HG02588 (cell line): ENCODE results near the gene PRUNE1.

Experiments used
- ATAC-seq: cut with Tn5 transposase; IDR thresholded peaks from one replicate; pipeline ENCODE4 v1.9.1; 2021; ENCODE audit warnings: mild to moderate bottlenecking, moderate library complexity; ENCODE audit not compliant: unreplicated experiment

The PRUNE1 gene

DNA sequence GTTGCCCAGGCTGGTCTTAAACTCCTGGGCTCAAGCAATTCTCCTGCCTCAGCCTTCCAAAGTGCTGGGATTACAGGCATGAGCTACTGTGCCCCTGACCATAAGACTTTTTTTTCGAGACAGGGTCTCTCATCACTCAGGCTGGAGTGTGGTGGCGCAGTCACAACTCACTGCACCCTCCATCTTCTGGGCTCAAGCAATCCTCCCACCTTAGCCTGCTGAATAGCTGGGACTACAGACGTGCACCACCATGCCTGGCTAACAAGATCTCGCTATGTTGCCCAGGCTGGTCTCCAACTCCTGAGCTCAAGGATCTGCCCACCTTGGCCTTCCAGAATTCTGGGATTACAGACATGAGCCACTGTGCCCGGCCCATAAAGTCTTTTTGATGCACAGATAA lies 41.2 kb downstream of the PRUNE1 start:
- no peak for ATAC-seq

DNA sequence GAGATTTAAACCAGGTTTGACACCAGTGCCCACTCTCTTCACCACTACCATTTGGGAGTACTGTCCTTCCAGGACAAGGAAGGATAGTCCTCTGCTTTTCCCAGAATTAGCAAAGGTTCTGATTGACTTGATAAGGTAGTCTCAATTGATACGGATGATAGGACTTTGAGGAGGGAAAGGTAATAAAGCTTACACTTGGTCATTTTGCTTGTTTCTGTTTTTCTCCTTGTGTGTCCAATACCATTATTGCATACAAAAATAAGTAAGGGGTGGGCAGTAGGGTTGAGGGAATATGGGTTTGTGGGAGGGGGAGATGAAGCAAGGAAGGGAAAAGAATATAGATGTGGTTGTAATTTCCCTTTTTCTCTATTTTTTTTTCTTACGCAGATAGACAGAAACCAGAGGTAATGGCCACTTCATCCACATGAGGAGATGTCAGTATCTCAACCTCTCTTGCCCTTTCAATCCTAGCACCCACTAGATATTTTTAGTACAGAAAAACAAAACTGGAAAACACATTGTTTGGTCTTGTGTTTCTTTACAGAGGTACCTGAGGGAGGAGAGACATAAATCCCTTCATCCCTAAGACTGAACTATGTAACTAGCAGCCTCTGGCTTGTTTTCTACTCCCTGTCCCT lies 41.9 kb downstream of the PRUNE1 start:
- no peak for ATAC-seq

DNA sequence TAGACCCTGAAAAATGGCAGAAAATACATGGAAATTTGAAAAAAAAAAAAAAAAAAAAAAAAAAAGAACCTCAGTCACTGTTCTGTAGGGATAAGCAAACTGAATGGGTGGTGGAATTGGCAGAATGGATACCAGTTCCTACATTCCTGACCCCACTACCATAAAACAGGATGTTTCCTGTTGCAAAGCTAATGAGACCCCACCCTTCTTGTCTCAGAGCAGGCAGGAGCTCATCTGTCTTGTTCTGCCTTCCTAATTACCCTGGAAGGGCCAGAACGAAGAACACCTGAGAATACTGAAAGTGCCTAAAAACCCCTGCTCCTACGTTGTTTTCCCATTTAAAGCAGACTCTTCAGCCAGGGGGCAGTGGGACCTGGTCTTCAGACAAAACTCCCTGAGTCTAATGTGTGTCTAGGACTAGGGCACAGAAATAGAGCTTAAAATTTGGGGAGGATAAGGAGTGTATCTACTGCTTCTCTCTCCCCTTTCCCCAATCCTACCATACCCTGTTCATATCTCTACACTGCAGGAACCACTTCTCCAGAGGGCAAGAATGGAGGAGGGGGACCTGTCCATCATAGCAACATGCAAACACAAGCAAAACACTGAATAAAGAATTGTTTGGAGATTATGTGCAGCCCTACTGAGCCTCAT lies 43.2 kb downstream of the PRUNE1 start:
- ATAC-seq: no peak

DNA sequence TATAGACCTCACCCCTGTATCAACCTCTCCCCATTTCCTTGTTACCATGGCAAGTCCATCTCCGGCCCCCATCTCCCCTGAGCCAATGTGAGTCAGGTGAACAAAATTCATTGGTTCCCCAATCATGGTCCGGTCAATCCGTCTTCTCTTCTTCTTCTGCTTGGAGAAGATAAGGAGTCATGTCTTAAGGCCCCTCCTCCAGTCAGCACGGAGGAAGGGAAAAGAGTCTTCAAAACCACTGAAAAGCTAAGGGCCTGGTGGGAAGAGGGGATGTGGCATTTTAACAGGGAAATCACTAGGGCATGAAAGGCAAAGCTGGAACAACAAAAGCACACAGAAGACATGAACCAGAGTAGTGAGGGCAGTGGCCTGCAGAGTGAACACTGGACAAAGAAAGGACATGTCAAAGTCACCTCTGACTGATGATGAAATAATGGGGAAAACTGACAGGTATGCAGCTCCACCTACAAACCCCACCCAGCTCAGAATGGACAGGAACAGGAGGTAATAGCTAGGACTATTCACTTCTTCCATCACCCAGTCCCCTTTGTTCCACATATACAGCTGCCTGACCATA lies 46.8 kb downstream of the PRUNE1 start:
- ATAC-seq: no peak

DNA sequence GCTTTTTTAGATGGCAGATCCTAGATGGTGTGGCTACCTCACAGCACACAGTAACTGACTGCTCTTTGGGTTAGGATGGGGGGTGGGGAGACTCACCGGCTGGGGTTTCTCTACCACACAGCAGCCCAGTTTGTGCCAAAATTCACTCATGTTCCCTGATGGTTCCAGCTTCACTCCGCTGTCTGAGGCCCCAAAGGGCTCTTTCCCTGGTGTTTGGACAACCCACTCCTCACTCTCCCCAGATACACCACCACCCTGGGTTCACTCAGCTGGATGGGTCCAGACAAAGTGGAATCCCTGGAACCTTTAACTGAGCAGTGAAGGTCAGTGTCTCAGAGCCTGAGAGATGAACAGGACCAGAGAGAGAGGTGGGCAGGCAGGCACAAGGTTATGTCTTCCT lies 47.3 kb downstream of the PRUNE1 start:
- no peak for ATAC-seq

DNA sequence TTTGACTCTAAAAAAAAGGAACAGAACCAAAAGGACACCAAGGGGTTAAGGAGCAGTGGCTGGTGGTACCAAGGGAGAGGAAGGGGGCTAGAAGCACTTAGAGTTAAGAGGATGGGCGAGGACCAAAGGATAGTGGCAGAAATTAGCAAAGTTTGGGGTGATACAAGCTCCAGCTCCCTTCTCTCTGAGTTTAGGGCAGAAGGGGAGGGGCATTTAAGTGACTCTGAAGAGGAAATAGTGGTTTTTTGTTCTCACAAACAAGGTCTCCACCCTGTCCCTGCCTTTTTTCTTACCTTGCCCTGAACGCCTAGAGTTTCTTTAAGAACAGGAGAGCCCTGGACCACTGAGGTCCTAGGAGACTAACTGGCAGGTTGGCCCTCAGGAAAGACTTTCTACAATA lies 47.9 kb downstream of the PRUNE1 start:
- no peak for ATAC-seq

DNA sequence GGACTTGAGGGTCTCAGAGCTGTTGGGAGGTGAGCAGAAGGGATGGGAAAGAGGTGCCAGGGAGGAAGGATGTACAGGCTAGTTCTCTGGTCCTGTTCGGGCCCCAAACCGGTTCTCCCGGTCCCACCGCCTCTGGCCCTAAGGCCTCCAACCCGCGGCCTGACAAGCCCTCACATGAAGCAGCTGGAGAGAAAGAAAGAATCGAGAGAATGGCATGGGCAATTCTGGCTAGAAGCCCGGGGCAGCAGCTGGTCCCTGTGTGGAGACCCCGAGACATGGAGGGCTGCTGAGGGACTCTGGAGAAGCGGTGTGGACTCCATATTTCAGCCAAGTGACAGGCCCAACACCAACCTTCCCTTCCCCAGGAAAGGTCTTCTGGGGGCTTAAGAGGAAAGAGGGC lies 50.4 kb downstream of the PRUNE1 start:
- ATAC-seq: no peak

DNA sequence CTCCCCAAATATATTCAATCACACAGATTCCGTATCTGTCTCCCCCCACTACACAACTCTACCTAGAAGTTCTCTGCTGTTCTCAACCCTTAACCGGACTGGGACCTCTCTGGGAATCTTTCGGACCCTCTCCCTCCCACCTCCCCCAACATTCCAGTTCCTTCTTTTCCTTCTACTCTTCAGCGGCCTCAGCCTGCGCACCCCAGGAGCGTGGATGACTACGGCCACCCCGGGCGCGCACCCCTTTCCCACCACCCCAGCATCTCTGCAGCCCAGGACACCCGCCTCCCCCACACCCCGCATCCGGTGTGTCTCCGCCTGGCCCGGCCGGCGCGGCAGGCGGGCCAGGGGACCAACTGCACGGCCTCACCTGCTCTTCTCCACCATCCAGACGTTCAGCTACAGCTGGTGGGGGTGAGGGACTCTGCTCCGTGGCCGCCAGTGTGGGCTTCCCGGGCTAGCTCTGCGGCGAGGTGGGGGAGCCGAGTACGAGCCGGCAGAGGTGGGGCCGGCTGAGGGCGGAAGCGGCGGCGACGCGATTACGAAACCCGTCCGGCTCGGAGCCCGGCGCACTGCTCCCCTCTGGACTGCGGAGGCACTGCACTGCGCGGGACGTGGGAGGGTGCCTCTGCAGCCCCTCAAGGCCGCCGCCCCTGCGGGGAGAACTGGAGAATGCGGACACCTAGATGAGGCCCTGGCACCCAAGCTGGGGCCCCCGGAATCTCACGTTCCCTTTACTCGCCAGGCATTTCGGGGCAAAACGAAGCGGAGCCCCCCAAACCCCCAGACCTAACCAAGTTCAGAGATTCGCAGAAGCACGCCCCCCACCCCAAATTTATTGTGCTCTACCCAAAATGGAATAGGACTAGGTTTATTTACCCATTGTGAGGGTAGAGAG lies 51.1 kb downstream of the PRUNE1 start, which contains the start of gene CDC42SE1:
CDC42SE1 (minus strand) TSS at position 514 of the 898 bp plus-strand sequence. CDS start 3,892 bp downstream, outside the sequence.
- peak; percentile 72 for ATAC-seq

DNA sequence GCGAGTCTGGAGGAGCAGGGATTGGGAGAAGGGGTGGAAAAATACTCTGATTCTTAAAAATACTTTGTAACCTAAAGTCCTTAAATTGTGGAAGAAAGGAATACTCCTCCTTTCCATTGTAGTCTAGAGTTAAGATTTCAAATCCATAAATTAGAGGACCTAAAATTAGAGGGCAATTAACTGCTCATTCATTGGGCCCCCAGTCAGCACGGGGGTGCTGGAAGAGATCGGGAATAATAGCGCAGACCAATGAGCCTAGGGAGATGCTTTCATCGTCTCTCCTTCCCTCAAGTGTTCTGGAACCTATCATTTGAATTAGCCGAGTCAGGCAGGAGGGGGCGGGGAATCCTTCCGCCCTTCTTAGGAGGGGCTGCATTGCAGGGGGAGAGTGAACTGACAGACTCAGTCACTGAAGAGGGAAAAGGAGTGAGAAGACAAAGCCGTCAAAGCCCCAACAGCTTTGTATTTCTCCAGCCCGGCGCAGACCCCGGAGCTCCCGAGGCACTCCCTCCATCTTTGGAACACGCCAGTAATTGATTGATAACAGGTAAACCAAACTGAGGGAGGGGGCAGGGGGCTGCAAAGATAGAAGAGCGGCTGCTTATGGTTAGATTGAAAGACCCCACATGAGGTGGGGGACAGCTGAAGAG lies 51.9 kb downstream of the PRUNE1 start, which contains the start of gene MLLT11:
MLLT11 (plus strand) TSS at position 391 of the 650 bp plus-strand sequence. CDS start 6,828 bp downstream, outside the sequence.
- no peak for ATAC-seq

DNA sequence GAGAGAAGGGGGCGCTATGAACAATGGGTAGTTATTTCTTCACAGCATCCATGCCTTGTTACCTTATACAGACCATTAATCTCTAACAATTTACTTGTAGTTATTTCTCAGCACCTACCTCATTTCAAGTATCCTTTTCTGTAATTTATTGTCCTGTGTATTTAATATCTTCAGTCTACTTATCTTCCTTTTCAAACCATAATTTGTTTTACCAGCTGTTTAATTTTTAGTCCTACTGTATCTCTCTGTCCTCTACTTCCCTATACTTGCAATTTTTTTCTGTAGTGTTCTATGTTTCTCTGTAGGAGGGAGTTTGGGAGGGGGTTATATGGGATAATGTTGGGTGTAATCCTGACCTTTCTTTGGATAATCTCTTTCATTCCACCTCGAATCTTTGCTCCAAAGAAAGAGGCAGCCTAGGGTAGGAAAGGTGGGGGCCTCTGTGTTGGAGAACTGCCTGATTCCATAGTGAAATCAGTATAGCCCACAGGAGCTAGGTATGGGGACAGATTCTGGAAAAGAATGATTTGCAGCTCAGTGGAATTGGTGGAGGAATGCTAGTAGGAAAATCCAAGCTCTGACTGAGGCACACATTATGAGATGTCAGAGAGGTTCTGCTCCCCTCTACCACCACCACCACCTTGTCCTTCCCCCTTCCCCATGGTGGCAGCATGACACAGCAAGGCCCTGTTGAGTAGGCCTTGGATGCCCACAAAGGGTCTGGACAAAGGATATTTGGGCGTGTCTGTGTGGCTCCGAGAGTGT lies 52.6 kb downstream of the PRUNE1 start:
- no peak for ATAC-seq

DNA sequence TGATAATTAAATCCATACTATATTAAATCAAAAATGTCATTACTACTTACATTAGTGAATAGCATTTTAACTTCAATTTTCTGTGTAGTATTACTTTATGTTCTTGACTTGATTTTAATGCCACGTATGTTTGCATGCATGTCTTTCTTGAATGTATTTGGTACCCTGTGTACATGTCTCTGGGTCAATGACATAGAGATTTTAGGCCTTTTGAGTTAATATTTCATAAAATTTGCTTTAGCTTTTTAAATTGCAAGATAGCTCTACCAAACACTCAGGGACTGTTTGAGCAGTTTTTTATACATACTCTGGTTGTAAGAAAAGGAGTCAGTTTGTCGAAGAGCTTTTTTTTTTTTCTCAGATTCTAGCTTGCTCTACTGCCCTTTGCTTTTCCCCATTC lies 53.5 kb downstream of the PRUNE1 start:
- no peak for ATAC-seq

DNA sequence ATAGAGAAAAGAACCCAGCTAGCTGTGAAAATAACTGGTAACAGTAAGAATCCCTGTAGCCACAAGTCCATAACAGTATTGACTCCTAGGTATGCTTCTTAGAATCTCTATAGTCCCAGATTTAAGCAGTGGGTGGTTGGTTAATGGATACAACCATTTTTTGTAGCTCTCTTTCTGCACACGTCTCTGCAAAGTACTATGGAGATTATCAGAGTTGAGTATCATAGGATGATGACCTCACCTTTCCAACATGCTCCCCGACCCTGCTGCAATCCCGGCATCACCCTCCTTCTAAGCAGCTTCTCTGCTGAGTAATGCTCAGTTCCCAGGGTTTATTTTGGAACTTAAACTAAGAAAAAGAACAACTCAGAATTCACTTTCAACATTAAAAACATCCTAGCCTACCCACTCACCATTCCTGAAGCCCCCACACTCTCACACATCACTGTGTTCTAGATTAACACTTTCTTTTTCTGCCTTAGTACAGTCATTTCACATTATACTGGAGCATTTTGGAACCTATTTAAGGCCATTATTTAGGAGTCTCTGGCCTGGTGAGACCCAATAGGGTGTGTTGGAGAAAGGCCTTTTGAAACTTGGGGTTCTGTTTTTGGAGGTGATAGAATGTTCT lies 54.6 kb downstream of the PRUNE1 start:
- ATAC-seq: no peak

DNA sequence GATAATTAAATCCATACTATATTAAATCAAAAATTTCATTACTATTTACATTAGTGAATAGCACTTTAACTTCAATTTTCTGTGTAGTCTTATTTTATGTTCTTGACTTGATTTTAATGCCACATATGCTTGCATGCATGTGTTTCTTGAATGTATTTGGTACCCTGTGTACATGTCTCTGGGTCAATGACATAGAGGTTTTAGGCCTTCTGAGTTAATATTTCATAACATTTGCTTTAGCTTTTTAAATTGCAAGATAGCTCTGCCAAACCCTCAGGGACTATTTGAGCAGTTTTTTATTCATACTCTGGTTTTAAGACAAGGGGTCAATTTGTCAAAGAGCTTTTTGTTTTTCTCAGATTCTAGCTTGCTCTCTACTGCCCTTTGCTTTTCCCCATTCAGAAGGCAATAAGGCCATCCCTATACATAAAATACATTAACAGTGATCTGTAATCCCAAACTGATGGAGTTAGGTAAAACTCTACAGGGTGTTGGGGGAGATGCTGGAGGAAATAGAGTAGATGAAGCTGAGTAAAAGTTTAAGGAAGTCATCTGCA lies 56.9 kb downstream of the PRUNE1 start:
- no peak for ATAC-seq

DNA sequence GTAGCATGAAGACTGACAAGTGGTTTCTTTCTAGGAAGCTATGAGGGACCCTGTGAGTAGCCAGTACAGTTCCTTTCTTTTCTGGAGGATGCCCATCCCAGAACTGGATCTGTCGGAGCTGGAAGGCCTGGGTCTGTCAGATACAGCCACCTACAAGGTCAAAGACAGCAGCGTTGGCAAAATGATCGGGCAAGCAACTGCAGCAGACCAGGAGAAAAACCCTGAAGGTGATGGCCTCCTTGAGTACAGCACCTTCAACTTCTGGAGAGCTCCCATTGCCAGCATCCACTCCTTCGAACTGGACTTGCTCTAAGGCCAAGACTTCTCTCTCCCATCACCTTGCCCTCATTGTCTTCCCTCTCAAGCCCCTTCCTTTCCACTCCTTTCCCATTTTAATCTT lies 58.9 kb downstream of the PRUNE1 start:
- no peak for ATAC-seq

DNA sequence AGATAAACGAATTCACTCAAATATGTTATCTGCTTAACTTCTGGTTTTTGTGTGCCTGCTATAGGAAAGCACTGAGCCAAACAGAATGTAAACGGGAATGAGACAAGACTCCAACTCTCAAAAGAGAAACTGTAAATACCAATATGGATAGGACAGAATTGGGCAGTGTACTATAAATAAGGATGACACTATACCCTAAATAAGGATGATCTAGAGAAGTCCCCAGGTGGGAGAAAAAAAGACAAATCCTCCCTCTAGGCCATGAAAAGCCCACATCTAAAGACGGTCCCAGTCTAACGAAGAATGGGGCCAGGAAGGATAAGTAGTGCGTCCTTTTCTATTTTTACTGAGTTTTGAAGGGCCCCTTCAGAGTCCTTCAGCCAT lies 60.8 kb downstream of the PRUNE1 start:
- no peak for ATAC-seq

DNA sequence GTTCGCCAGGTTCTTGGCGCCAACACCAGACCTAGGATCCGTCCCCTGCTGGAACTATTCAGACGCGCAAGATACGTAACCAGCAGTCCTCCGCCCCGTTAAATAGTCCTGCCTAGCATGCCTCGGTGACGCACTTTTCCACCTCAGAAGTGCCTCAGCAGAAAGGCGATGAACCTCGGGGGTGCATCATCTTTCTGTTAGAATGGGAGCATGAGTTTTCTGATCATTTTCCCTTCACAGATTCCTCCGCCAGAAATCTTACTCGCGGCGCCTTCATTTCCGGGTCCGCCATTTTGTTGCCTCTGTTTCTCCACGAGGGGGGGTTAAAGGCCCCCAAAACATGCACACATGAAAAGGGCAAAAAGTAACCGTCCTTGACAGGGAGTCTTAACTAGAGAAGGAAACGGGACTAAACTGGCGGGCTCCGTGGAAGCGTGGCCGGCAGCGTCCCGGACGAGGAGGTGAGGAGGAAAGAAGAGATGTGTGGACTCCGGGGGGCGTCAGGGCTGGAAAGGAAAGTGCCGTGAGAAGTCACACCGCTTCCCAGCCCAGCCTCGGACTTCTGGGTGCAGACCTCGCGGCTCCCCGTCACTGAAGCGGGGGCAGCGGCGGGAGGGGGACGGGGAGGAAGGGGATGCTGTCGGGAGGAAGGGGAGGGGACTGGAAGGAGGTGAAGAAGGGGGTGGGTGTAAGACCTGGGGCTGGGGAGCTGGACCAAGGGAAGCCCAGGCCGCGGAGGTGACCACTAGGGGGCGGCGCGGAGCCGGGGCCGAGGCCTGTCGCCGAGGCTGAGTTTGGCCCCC lies 62.4 kb downstream of the PRUNE1 start, which contains the start of gene GABPB2:
GABPB2 (plus strand) TSS at position 288 of the 803 bp plus-strand sequence. CDS start 17,429 bp downstream, outside the sequence.
- peak; percentile 61 for ATAC-seq

DNA sequence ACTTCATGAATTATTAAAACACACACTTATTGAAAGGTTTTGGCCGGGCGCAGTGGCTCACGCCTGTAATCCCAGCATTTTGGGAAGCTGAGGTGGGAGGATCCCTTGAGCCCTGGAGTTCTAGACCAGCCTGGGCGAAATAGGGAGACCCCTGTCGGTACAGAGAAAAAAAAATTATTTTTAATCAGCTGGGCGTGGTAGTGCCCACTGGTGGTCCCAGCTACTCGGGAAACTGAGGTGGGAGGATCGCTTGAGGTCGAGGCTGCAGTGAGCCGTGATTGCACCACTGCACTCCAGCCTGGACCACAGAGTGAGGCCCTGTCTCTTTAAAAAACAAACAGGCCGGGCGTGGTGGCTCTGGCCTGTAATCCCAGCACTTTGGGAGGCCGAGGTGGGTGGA lies 64.0 kb downstream of the PRUNE1 start:
- ATAC-seq: no peak
